Naive thymus-derived CD4-positive, alpha-beta T cell (primary cell): ENCODE data around the gene EEA1. TPM values are rescaled to one million over a fixed set of nuclear protein-coding genes. Genes with fewer than 3 reads are reported as not detected.

Experiments used
- ATAC-seq: fragments of 150-1000 bp; cut with Tn5 transposase; 2 replicates; pipeline ENCODE4 v1.10.0; 2021; ENCODE audit warnings: mild to moderate bottlenecking, moderate library complexity
- CTCF ChIA-PET: fragments of 350-600 bp; sonication (Branson Sonifier 250); formaldehyde crosslinking; loops from one replicate; lab custom pipeline; 2021; ENCODE audit warnings: antibody characterized with exemption; lab: Charles Lee
- POLR2A ChIA-PET: fragments of 350-600 bp; sonication (Branson Sonifier 250); formaldehyde crosslinking; loops from one replicate; lab custom pipeline; 2021; ENCODE audit warnings: antibody characterized with exemption, inconsistent platforms; lab: Charles Lee
- DNase-seq, 9 donors: peaks; one replicate each; pipeline versions ENCODE4 v3.0.0 to v3.0.0-alpha.2; 2020 to 2022; ENCODE audit warnings: mixed read lengths in 1 of 9
- H3K27ac ChIP-seq: one replicate; pipeline ENCODE4 v1.7.0; 2013; ENCODE audit warnings: mild to moderate bottlenecking, low read depth, low read length, moderate library complexity
- H3K27me3 ChIP-seq, 2 donors: one replicate each; pipeline ENCODE4 v1.7.0; 2013; ENCODE audit warnings: low read length in 2 of 2, mild to moderate bottlenecking in 2 of 2, moderate library complexity in 2 of 2; ENCODE audit not compliant: control insufficient read depth in 2 of 2, insufficient read depth in 2 of 2
- H3K36me3 ChIP-seq, 3 experiments: 1 replicate in 2 of 3; 2 replicates in 1 of 3; pipeline ENCODE4 v1.7.0; 2013; ENCODE audit warnings: low read length in 3 of 3, mild to moderate bottlenecking in 3 of 3, moderate library complexity in 1 of 3; ENCODE audit not compliant: insufficient read depth in 3 of 3, control insufficient read depth in 2 of 3
- H3K4me1 ChIP-seq, 2 donors: one replicate each; pipeline ENCODE4 v1.7.0; 2013; ENCODE audit warnings: low read length in 2 of 2, mild to moderate bottlenecking in 2 of 2, moderate library complexity in 1 of 2; ENCODE audit not compliant: control insufficient read depth in 2 of 2, insufficient read depth in 2 of 2
- H3K4me3 ChIP-seq: 2 replicates; pipeline ENCODE4 v1.7.0; 2013; ENCODE audit warnings: mild to moderate bottlenecking, low read length
- H3K9me3 ChIP-seq, 3 experiments: 1 replicate in 2 of 3; 2 replicates in 1 of 3; pipeline ENCODE4 v1.7.0; 2013; ENCODE audit warnings: low read length in 3 of 3; ENCODE audit not compliant: control insufficient read depth in 2 of 3
- H3K27ac Mint-ChIP-seq, 9 donors: one replicate each; pipeline ENCODE4 v1.8.0; 2020 to 2022; ENCODE audit warnings: mixed read lengths in 9 of 9, mild to moderate bottlenecking in 8 of 9, moderate library complexity in 5 of 9, inconsistent platforms in 2 of 9
- H3K27me3 Mint-ChIP-seq, 5 donors: one replicate each; pipeline ENCODE4 v1.8.0; 2021 to 2022; ENCODE audit warnings: mixed read lengths in 5 of 5, mild to moderate bottlenecking in 1 of 5
- H3K36me3 Mint-ChIP-seq, 5 donors: one replicate each; pipeline ENCODE4 v1.8.0; 2020 to 2022; ENCODE audit warnings: mixed read lengths in 5 of 5, mild to moderate bottlenecking in 3 of 5, inconsistent platforms in 1 of 5
- H3K4me1 Mint-ChIP-seq, 7 donors: one replicate each; pipeline ENCODE4 v1.8.0; 2020 to 2022; ENCODE audit warnings: mixed read lengths in 7 of 7, mild to moderate bottlenecking in 3 of 7, inconsistent platforms in 1 of 7
- H3K4me3 Mint-ChIP-seq, 10 donors: one replicate each; pipeline ENCODE4 v1.8.0; 2020 to 2022; ENCODE audit warnings: mild to moderate bottlenecking in 10 of 10, mixed read lengths in 10 of 10, moderate library complexity in 6 of 10, inconsistent platforms in 2 of 10
- H3K9me3 Mint-ChIP-seq, 11 donors: one replicate each; pipeline ENCODE4 v1.8.0; 2020 to 2022; ENCODE audit warnings: mixed read lengths in 11 of 11, mild to moderate bottlenecking in 4 of 11, inconsistent platforms in 1 of 11, moderate library complexity in 1 of 11
- intact Hi-C, 2 donors: fragments of 100-400 bp; cut with micrococcal nuclease; formaldehyde crosslinking; loops; one replicate each; pipeline ENCODE4 v1.15.1; 2023
- polyA plus RNA-seq, 2 donors: library from polyadenylated mRNA; unstranded; fragments of 300-500 nt; fragmentation: Illumina TruSeq; gene quantifications; one replicate each; pipeline ENCODE4 v1.2.3, GENCODE V29; 2021
- total RNA-seq, 6 experiments: library from RNA in 5 of 6; stranded (reverse) in 5 of 6; gene quantifications; 1 replicate in 5 of 6; 2 replicates in 1 of 6; pipeline ENCODE4 v1.2.3 and lab custom pipeline; 2021 to 2026

The EEA1 gene
- total and polyA plus RNA-seq, 7 experiments from 2014 or later: 20.9 to 28.3 (median 22.2) TPM

DNA sequence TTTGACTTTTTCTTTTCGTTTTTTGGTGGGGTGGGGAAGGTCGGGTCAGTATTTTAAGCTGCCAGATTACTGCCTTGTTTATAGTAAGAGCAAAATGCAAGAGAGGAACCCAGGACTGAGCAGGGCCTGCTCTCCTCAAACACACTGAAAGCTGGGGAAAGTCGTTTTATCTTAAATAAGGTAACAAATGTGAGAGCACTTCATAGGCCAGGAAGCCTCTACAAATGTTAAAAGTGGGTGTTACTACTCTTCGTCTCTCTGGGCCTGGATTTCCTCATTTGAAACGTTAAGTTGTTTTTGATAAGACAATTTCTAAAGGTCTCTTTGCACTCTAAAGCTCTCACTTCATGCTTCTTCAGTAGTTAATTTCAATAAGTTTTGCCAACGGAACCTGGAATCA is 192.5 kb downstream of the EEA1 start:
- no peak for ATAC-seq
- Mint-ChIP-seq H3K36me3 (no peaks in the 10 kb centered on the region), H3K27me3 (peaks cover 0 to 9% (median under 1%) of the 10 kb centered on the region in 5 donors), H3K4me1 (peaks cover 0 to 29% (median 14%) of the 10 kb centered on the region in 7 donors), H3K27ac (peak overlapping the region in 8 of 9 donors; percentile 2 to 97 (median 81)), H3K4me3 (peak overlapping the region in 7 of 10 donors; percentile 0 to 61 (median 47)), H3K9me3 (no peaks in the 10 kb centered on the region)
- no peak overlapping the region for H3K4me3 ChIP-seq
- intact Hi-C loops: no loop called here
- H3K27me3 ChIP-seq: no peaks in the 10 kb centered on the region
- no peaks in the 10 kb centered on the region for H3K4me1 ChIP-seq
- ChIA-PET CTCF (no interaction called here), POLR2A (no interaction called here)
- no peaks in the 10 kb centered on the region for H3K36me3 ChIP-seq
- DNase-seq: peak in 4 of 9 donors; percentile 12 to 26 (median 22)
- no peak overlapping the region for H3K27ac ChIP-seq
- no peaks in the 10 kb centered on the region for H3K9me3 ChIP-seq

DNA sequence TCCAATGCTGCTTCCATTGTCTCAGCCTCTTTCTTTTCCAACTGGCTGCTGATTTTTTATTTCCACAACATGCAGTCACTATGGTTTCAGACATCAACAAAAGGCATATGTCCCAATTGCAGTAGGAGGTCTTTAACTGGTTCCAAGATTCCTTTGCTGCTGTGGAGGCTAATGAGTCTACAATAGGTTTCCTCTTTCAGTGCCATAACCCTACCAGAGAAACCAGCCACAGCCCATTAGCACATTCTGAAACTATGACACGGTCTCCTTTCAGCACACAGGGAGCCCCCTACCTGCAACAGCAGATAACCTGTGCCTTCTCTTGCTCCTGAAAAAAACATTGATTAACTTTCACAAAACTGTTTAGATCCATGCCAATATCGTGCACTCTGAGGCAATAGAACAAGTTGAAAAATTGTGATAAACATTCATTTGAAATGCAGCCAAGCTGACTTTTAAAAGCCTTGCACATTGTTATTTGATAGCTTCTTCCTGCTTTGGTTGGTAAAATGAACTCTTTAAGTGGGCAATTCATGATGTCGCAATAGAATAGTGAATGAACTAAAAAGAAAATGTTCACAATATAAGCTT is 193.9 kb downstream of the EEA1 start:
- intact Hi-C loops: no loop called here
- H3K36me3 Mint-ChIP-seq: no peaks in the 10 kb centered on the region
- no peak for DNase-seq
- no peaks in the 10 kb centered on the region for H3K27me3 ChIP-seq
- peaks cover 0 to 9% (median 3%) of the 10 kb centered on the region in 5 donors for H3K27me3 Mint-ChIP-seq
- H3K9me3 ChIP-seq: no peaks in the 10 kb centered on the region
- no peak overlapping the region for H3K4me3 Mint-ChIP-seq
- POLR2A ChIA-PET: interaction anchor here (0.6 kb wide), 1 partner anchor 594 kb away, joined by 3 read pairs; no protein-coding TSS in a partner anchor
- H3K36me3 ChIP-seq: no peaks in the 10 kb centered on the region
- peak overlapping the region in 2 of 9 donors; percentile 2 to 18 for H3K27ac Mint-ChIP-seq
- H3K4me1 Mint-ChIP-seq: peaks cover 0 to 29% (median 14%) of the 10 kb centered on the region in 7 donors
- H3K4me3 ChIP-seq: no peak overlapping the region
- CTCF ChIA-PET: no interaction called here
- no peaks in the 10 kb centered on the region for H3K9me3 Mint-ChIP-seq
- no peaks in the 10 kb centered on the region for H3K4me1 ChIP-seq
- no peak for ATAC-seq
- no peak overlapping the region for H3K27ac ChIP-seq

DNA sequence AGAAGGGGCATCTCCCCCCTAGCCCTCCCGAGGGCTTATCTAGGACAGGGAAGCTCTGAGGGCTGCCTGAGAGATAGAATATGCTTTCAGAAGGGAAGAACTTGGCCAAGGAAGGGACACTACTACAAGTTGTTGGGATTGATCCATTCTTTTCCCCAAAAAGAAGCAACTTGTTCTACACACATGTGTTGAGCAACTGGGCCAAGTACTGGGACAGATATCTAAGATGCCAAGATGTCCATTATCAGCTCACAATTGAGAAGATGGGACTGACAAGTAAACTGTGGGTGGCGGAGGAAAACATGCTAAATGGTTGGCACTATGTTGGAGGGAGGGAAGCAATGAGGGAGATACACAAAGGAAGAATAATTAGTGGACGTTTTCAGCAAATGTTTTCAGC is 195.4 kb downstream of the EEA1 start:
- no peak for DNase-seq
- Histone ChIP-seq H3K9me3 (no peaks in the 10 kb centered on the region), H3K4me3 (no peak overlapping the region), H3K4me1 (no peaks in the 10 kb centered on the region), H3K36me3 (no peaks in the 10 kb centered on the region), H3K27me3 (no peaks in the 10 kb centered on the region), H3K27ac (no peak overlapping the region)
- no peak for ATAC-seq
- ChIA-PET CTCF (no interaction called here), POLR2A (interaction anchor here (0.6 kb wide), 1 partner anchor 1273 kb away, joined by 3 read pairs; no protein-coding TSS in a partner anchor)
- Mint-ChIP-seq H3K27ac (no peak overlapping the region), H3K27me3 (peaks cover 0 to 12% (median 0%) of the 10 kb centered on the region in 5 donors), H3K4me3 (no peak overlapping the region), H3K9me3 (no peaks in the 10 kb centered on the region), H3K4me1 (peaks cover 0 to 29% (median 14%) of the 10 kb centered on the region in 7 donors), H3K36me3 (no peaks in the 10 kb centered on the region)
- intact Hi-C loops: no loop called here

DNA sequence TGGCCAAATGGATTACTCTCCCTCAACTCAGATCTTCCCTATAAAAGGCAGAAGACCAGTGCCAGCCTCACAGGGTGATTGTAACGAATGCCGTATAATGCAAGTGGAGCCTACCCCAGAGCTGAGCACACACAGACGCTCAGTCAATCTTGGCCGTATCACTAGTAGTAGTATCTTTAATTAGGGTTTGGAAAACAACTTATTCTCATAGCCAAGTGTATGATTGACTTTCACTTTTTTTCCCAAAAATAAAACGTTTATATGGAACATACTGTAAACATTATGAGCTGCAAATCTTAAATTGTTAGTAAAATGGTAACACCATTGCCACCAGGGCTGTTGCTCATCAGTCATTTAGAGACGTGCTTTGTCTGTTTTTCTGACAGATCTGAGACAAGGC is 195.9 kb downstream of the EEA1 start:
- ChIA-PET POLR2A (interaction anchor here (0.6 kb wide), 1 partner anchor 1273 kb away, joined by 3 read pairs; no protein-coding TSS in a partner anchor), CTCF (no interaction called here)
- Histone ChIP-seq H3K27me3 (no peaks in the 10 kb centered on the region), H3K36me3 (no peaks in the 10 kb centered on the region), H3K4me3 (no peak overlapping the region), H3K4me1 (no peaks in the 10 kb centered on the region), H3K27ac (no peak overlapping the region), H3K9me3 (no peaks in the 10 kb centered on the region)
- DNase-seq (no peak), ATAC-seq (no peak)
- intact Hi-C loops: no loop called here
- Mint-ChIP-seq H3K4me1 (peaks cover 0 to 29% (median 14%) of the 10 kb centered on the region in 7 donors), H3K9me3 (no peaks in the 10 kb centered on the region), H3K36me3 (no peaks in the 10 kb centered on the region), H3K4me3 (no peak overlapping the region), H3K27me3 (peaks cover 0 to 12% (median 0%) of the 10 kb centered on the region in 5 donors), H3K27ac (no peak overlapping the region)

DNA sequence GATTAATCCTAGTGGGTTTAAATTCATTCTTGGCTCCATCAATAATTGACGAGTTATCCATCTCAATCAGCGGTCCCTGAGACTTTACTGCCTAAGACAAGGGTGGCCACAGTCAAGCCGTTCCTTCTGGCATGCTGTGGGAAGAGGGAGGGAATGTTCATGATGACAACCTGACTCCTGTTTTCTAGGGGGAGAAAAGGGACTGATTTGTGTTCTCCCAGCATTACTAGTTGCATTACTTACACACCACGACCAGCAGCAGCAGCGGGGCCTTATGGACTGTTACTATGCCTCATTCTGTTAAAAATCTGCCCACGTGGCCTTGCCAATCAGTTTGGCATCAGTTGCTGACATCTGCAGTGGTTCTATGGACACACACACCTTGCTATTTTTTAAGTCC is 196.4 kb downstream of the EEA1 start:
- ChIA-PET CTCF (no interaction called here), POLR2A (no interaction called here)
- H3K36me3 Mint-ChIP-seq: no peaks in the 10 kb centered on the region
- H3K4me3 ChIP-seq: no peak overlapping the region
- intact Hi-C loops: no loop called here
- H3K27ac ChIP-seq: no peak overlapping the region
- H3K27me3 ChIP-seq: no peaks in the 10 kb centered on the region
- H3K9me3 Mint-ChIP-seq: no peaks in the 10 kb centered on the region
- H3K4me1 ChIP-seq: no peaks in the 10 kb centered on the region
- H3K27ac Mint-ChIP-seq: no peak overlapping the region
- DNase-seq (no peak), ATAC-seq (no peak)
- no peak overlapping the region for H3K4me3 Mint-ChIP-seq
- H3K27me3 Mint-ChIP-seq: peaks cover 0 to 12% (median 0%) of the 10 kb centered on the region in 5 donors
- no peaks in the 10 kb centered on the region for H3K36me3 ChIP-seq
- H3K4me1 Mint-ChIP-seq: peaks cover 0 to 25% (median 14%) of the 10 kb centered on the region in 7 donors
- H3K9me3 ChIP-seq: no peaks in the 10 kb centered on the region

DNA sequence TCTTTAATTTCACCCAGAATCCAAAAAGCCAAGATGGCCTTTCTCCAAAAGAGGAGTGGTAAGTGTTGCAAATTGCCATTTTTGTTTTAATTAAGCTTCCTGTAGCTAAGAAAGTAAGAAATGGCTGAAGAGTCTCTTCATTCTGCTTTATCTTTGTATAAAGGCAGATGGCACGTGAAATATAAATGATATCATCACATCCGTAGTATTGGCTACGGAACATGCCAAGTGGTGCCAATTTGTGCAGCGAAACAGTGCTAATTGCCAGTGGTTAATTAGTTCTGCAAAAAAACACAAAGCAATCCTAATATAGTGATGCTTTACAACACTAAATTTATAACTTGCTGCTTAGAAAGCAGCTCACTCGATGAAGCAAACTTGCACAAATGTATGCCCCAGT is 196.9 kb downstream of the EEA1 start:
- Histone ChIP-seq H3K4me3 (no peak overlapping the region), H3K36me3 (no peaks in the 10 kb centered on the region), H3K9me3 (no peaks in the 10 kb centered on the region), H3K4me1 (no peaks in the 10 kb centered on the region), H3K27ac (no peak overlapping the region), H3K27me3 (no peaks in the 10 kb centered on the region)
- intact Hi-C loops: no loop called here
- ATAC-seq (no peak), DNase-seq (no peak)
- Mint-ChIP-seq H3K27me3 (peaks cover 0 to 12% (median 0%) of the 10 kb centered on the region in 5 donors), H3K4me3 (no peak overlapping the region), H3K9me3 (no peaks in the 10 kb centered on the region), H3K36me3 (no peaks in the 10 kb centered on the region), H3K27ac (no peak overlapping the region), H3K4me1 (peaks cover 0 to 20% (median 11%) of the 10 kb centered on the region in 7 donors)
- ChIA-PET CTCF (no interaction called here), POLR2A (no interaction called here)

DNA sequence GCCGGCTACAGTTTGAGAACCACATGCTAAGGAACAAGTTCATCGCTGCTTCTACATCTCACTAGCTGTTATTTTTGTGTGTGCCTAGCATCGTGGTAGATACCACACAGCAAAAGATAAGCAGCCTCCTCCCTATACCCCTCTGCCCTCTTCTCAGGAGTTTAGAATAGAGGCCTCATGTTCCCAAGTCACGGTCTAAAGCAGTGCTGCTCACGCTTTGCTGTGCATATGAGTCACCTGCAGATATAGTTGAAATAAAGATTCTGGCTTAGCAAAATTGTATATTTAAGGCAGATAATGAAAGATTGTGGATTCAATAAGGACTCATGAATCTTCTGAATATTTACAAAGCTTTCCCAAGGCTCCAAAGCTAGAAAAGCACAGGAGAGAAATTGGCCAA is 198.3 kb downstream of the EEA1 start:
- DNase-seq (no peak), ATAC-seq (no peak)
- Histone ChIP-seq H3K27me3 (no peaks in the 10 kb centered on the region), H3K4me1 (no peaks in the 10 kb centered on the region), H3K27ac (no peak overlapping the region), H3K36me3 (no peaks in the 10 kb centered on the region), H3K9me3 (no peaks in the 10 kb centered on the region), H3K4me3 (no peak overlapping the region)
- Mint-ChIP-seq H3K4me1 (peaks cover 0 to 6% (median 0%) of the 10 kb centered on the region in 7 donors), H3K9me3 (no peaks in the 10 kb centered on the region), H3K27me3 (peaks cover 0 to 12% (median 0%) of the 10 kb centered on the region in 5 donors), H3K27ac (no peak overlapping the region), H3K36me3 (no peaks in the 10 kb centered on the region), H3K4me3 (no peak overlapping the region)
- CTCF ChIA-PET: no interaction called here
- POLR2A ChIA-PET: no interaction called here
- intact Hi-C loops: no loop called here
